GM19023 (cell line): ENCODE data around the gene PPIL1.

ENCODE experiments used
- ATAC-seq: cut with Tn5 transposase; IDR thresholded peaks from one replicate; pipeline ENCODE4 v1.9.1; 2021; ENCODE audit warnings: mild to moderate bottlenecking, moderate library complexity; ENCODE audit not compliant: unreplicated experiment

Gene PPIL1

DNA sequence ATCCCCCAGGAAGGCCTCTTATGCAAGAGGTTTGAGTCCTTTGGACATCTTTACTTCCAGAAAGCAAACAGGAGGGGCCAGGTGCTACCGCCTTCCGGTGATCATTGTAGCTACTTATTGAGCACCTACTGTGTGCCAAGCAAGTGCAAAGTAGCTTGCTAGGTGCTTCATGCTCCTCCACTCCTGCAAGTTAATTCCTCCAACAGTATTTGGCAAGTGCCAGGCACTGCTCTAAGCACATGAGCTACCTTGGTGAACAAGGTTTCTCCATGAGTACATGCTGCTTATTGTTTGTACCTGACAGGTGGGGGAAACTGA lies 37.6 kb downstream of the PPIL1 start:
- no peak for ATAC-seq

DNA sequence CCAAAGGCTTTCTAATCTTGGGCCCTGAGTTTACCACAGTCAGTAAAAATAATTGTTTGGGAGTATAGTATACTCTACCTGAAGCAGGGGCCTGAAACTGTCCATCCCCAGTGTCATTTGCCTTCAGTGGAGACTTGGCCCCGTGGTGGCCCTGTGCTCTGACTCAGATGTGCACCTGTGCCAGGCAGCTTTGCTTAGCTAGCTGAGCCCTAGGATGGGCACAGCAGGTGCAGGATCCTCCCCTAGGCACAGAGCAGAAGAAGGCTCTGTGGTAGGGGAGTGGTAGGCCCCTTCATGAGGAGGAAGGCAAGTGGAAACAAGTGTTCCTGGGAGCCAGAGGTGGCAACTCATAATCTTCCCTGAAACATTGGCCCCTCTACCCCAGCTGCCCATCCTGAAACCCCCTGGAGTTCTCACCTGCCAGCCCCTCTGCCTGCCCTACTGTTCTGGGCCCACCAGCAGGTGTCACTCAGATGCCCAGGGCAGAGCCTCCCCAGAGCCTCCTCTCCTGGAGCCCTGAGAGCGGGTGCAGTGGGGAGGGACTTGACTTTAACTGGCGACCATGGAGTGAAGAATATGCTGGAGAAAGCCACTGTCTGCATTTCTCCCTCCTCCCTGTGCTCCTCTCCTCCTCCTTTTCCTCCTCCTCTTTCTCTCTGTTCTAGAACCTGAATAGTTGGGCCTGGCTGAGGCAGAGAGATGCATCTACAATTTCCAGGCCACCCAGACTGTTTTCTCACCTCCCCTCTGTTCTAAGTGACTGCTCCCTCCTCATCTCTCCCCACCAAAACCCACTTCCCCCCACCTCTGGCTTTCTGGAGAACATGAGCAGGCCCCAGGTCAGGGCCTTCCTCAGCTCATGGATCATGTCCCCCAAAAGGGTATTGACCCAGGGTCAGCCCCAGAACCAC lies 38.2 kb downstream of the PPIL1 start:
- ATAC-seq, result no peak

DNA sequence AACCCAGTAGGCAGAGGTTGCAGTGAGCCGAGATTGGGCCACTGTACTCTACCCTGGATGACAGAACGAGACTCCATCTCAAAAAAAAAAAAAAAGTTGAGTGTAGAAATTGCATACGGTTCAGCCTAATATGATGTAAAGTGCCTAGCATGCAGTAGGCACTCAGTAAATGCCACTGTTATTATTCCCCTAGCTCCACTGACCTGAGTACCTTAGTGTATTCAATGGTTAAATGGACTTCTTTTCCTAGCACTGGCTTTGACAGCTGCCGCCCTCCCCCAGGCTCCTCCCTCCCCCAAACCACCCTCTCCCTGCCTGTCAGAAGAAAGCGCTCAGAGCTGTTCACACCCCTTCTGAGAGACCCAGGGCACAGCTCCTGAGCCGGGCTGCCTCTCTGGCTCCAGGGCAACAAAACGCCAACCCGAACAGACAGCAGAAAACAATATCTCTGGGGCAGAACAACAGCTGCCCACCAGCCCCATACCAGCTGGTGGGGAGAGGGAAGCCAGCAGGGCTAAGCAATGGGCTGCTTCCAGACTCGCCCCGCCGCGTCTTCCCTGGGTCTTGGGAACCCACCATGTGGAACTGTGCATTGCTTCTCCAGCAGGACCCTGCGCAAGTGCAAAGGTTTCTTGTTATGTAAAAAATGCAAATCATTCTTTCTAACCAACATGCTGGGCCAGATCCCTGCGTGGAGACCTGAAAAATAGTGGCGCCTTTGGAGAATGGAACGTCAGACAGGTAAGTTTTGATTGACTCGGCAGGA lies 39.8 kb downstream of the PPIL1 start:
- ATAC-seq, result no peak

- no peak for ATAC-seq
Measured at GRCh38 chr6:36833182-36833789, 41.3 kb downstream of the PPIL1 start.

GRCh38 chr6:36832313-36832712 lies 42.3 kb downstream of the PPIL1 start:
- no peak for ATAC-seq

DNA sequence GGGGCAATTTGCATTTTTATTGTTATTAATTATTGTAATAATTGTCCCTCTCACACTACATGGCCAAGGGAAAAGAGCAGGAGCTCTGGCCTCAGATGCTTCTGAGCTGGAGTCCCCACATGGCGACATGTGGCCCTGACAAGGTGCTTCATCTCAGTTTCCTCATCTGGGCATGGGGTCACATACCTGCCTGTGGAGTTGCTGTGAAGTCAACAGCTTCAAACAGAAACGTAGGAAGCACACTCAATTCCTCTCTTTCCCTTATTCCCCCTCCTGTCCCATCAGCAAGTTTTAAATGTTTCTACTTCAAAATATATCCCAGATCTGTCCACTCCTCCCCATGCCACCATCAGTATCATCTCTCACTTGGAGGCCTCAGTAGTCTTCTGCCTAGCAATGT lies 44.0 kb downstream of the PPIL1 start:
- ATAC-seq, result no peak

- ATAC-seq, result no peak
Measured at GRCh38 chr6:36829919-36830544, 44.6 kb downstream of the PPIL1 start.

GRCh38 chr6:36827261-36828079 lies 47.1 kb downstream of the PPIL1 start:
- no peak for ATAC-seq

DNA sequence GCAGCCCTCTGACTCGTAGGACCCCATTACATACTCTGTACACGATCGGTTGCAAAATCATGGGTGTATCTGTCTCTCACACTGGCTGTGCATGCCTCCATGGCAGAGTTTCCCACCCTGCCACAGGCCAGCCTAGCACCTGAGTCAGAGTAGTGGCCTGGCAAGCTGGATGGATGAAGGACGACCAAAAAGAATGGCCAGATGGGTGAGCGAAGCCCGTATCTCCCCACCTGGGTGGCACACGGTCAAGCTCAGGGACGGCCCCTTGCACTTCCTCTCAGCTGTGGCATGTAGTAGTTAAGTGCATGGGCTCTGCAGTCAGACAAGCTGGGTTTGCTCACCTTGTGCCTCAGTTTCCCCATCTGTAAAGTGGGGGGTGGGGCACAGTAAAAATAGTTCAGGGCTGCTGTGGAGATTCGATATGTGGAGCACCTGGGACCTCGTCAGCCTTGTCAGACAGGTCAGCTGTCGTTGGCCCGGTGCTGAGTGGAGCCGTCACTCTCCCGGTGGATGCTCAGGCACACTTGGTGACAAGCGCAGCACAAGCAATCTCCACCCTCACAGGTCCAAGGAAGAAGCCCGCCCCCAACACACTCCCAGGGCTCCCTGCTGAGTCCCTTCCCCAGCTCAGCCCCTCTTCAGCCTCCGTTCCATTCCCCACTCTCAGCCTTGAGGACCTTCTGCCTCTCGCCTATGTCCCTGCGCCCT lies 47.9 kb downstream of the PPIL1 start:
- ATAC-seq, result no peak

DNA sequence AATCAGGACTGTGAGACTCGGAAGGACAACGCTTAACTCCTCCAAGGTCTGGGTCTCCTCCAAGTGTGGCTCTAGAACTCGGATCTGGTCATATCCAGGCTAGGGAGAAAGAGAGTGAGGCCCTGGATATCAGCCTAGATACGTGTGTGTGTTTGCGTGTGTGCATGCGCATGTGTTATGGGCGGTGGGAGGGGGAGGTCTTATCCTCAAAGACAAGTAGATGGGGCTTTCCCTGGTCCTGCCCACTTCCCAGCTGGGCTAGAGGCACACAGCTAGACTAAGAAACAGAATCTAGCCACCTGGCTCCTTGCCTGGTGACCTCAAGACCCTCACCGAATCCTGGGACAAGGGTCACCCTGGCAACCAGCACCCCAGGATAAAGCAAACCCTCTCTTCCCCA lies 48.6 kb downstream of the PPIL1 start:
- no peak for ATAC-seq

GRCh38 chr6:36825452-36825851 lies 49.2 kb downstream of the PPIL1 start:
- ATAC-seq, result no peak

- ATAC-seq, result no peak
Measured at GRCh38 chr6:36824253-36824652, 50.4 kb downstream of the PPIL1 start.

DNA sequence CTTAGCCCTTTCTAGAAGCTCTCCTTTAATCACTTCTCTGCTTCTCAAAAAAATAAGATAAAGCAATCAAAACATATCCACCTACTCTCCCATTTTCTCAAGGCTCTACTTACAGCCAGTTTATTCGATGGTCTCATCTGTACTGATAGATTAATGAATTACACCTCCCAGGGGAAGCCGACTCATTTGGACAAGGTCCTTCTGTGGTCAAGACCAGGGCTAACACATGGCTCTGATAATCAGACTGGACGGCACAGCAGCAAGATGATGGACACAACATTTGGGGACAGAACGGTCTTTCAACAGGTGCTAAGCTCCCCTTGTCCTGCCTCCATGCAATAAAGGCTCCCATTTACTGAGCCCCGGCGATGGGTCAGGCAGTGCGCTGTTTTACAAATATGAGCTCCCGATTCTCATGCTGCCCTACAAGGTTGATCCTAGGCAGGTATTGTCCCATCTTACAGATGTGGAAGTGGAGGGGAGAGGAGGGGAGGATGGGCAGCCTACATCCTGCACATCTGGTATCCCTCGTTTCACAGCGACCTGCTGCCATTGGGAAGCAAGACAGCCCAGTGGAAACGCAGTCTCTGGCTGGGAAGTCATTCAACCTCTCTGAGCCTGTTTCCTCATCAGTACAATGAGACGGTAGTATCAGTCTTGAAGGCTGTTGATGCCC lies 51.0 kb downstream of the PPIL1 start:
- no peak for ATAC-seq

DNA sequence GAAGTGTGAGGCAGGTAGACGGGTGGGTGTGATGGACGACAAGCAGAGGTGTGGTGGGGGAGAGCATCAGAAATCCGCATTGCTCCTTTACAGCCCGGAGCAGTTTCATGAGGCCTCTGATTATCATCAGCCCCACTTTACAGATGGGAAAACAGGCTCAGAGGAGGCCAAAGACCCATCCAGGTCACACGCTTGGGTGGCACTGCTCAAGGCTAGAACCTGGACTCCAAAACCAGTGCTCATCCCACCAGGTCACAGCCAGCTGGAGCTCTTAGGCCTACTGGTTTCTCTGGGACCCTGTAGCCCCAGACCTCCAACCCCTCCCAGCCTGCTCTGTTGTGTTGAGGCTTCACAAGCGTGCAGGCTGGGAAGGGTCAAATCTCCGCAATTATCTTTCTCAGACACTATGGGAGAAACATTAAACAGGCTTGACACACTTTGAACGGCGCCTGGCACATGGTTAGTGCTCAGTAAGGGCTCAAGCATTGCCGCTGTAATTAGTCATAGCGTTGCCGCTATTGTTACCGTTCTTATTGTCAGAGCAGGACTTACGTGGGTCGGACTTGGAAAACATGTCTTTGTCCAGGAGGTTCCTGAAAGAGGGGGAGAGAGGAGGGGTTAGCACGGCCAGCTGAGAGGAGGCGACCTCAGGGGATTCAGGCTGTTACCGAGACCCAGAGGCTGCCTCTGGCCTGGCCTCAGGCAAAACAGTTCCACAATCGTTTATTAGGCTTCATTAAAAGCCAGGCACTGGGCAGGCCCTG lies 51.9 kb downstream of the PPIL1 start:
- no peak for ATAC-seq

- ATAC-seq, result no peak
Measured at GRCh38 chr6:36821581-36822335, 52.8 kb downstream of the PPIL1 start.

DNA sequence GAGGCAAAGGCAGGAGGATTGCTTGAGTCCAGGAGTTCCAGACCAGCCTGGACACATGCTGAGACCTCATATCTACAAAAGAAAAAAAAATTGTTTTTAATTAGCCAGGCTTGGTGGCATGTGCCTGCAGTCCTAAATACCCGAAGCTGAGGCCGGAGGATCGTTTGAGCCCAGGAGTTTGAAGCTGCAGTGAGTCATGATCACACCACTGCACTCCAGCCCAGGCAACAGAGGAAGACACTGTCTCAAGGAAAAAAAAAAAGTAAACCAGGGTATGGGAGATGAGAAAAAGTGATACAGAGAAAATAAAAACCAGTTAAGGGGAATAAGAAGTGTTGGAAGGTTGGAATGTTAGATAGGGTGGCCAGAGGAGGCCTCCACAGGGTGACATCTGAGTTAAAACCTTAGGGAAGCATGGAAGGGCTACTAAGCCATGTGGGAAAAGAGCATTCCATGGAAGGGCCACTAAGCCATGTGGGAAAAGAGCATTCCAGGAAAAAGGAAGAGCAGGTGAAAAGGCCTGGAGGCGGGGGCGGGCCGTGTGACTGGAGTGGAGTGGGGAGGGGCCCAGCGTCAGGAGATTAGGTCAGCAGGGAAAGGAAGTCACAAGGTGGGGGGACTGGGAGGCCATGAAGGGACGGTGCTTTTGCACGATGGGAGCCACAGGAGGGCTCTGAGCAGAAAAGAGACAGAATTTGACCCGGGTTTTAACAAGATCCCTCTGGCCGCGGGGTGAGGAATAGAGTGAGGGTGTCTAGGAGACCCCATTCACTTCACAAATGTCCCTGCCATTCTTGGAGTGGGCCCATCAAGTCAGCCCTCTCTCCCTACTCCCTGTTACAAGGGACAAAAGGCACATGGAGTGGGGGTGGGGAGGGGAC lies 53.7 kb downstream of the PPIL1 start:
- ATAC-seq, result no peak

- no peak for ATAC-seq
Measured at GRCh38 chr6:36818756-36819155, 55.8 kb downstream of the PPIL1 start.
